GM21381 (cell line): Measurements from ENCODE around the gene C1orf52.

Experiments used
- ATAC-seq: cut with Tn5 transposase; IDR thresholded peaks from one replicate; pipeline ENCODE4 v1.9.1; 2021; ENCODE audit warnings: mild to moderate bottlenecking, moderate library complexity; ENCODE audit not compliant: unreplicated experiment

The C1orf52 gene

GRCh38 chr1:85200463-85201339, 58.8 kb downstream of the C1orf52 start, which contains the start of gene SYDE2:
TSS of gene SYDE2 (minus strand) at chr1:85201016. CDS start at chr1:85200996, 20 bp downstream.
- ATAC-seq = peak; percentile 73
